SK-N-SH treated with all-trans-retinoic acid at 6 μM for 48 hours (cell line): ENCODE data around the gene MCFD2.

ENCODE experiments used
- ATAC-seq: fragments of 200-7000 bp; cut with Tn5 transposase; 3 replicates; pipeline ENCODE4 v1.9.1; 2020; ENCODE audit warnings: mild to moderate bottlenecking, moderate library complexity
- ARNTL ChIP-seq: fragments of 450-650 bp; formaldehyde crosslinking; IDR thresholded peaks from 2 replicates; pipeline ENCODE4 v1.5.0; 2020; ENCODE audit warnings: low read depth, mild to moderate bottlenecking, moderate library complexity, borderline replicate concordance
- BACH2 ChIP-seq: fragments of 250-450 bp; sonication (Bioruptor Pico); IDR thresholded peaks from 2 replicates; pipeline ENCODE4 v1.9.0; 2021; ENCODE audit warnings: mild to moderate bottlenecking, borderline replicate concordance
- CREB5 ChIP-seq: fragments of 250-450 bp; sonication (Bioruptor Pico); IDR thresholded peaks from 2 replicates; pipeline ENCODE4 v1.5.1; 2020; ENCODE audit warnings: low read depth, mild to moderate bottlenecking, moderate library complexity
- CSRNP3 ChIP-seq: fragments of 250-450 bp; sonication (Bioruptor Pico); IDR thresholded peaks from 2 replicates; pipeline ENCODE4 v1.5.1; 2021; ENCODE audit warnings: mild to moderate bottlenecking, moderate library complexity
- ESRRG ChIP-seq: fragments of 250-450 bp; sonication (Bioruptor Pico); IDR thresholded peaks from 2 replicates; pipeline ENCODE4 v1.6.1; 2021; ENCODE audit warnings: mild to moderate bottlenecking
- GLIS3 ChIP-seq: fragments of 250-450 bp; sonication (Bioruptor Pico); IDR thresholded peaks from 2 replicates; pipeline ENCODE4 v1.5.0; 2020; ENCODE audit warnings: mild to moderate bottlenecking, moderate library complexity
- OSR1 ChIP-seq: fragments of 250-450 bp; sonication (Bioruptor Pico); IDR thresholded peaks from 2 replicates; pipeline ENCODE4 v1.8.0; 2022; ENCODE audit warnings: moderate library complexity, mild to moderate bottlenecking, inconsistent platforms
- PATZ1 ChIP-seq: fragments of 250-450 bp; sonication (Bioruptor Pico); IDR thresholded peaks from 2 replicates; pipeline ENCODE4 v1.8.0; 2020; ENCODE audit warnings: mild to moderate bottlenecking, moderate library complexity, borderline replicate concordance
- POU6F1 ChIP-seq: fragments of 250-450 bp; sonication (Bioruptor Pico); IDR thresholded peaks from 2 replicates; pipeline ENCODE4 v1.8.0; 2021; ENCODE audit warnings: low read depth, mild to moderate bottlenecking, moderate library complexity, borderline replicate concordance
- PPARA ChIP-seq: fragments of 250-450 bp; sonication (Bioruptor Pico); IDR thresholded peaks from 2 replicates; pipeline ENCODE4 v1.5.0; 2020; ENCODE audit warnings: mild to moderate bottlenecking, borderline replicate concordance
- RARB ChIP-seq: fragments of 250-450 bp; sonication (Bioruptor Pico); IDR thresholded peaks from 2 replicates; pipeline ENCODE4 v1.8.0; 2021; ENCODE audit warnings: mild to moderate bottlenecking, moderate library complexity
- SNAI2 ChIP-seq: fragments of 250-450 bp; sonication (Bioruptor Pico); IDR thresholded peaks from 2 replicates; pipeline ENCODE4 v1.5.0; 2020; ENCODE audit warnings: mild to moderate bottlenecking, moderate library complexity
- TCF4 ChIP-seq: fragments of 250-450 bp; sonication (Bioruptor Pico); IDR thresholded peaks from 2 replicates; pipeline ENCODE4 v1.8.0; 2021; ENCODE audit warnings: mild to moderate bottlenecking, moderate library complexity, borderline replicate concordance
- TOX ChIP-seq: fragments of 250-450 bp; sonication (Bioruptor Pico); IDR thresholded peaks from 2 replicates; pipeline ENCODE4 v1.8.0; 2021; ENCODE audit warnings: mild to moderate bottlenecking, moderate library complexity, borderline replicate concordance
- TSHZ2 ChIP-seq: fragments of 250-450 bp; sonication (Bioruptor Pico); IDR thresholded peaks from 2 replicates; pipeline ENCODE4 v1.5.0; 2020; ENCODE audit warnings: mild to moderate bottlenecking, moderate library complexity
- ZC3H10 ChIP-seq: fragments of 250-450 bp; sonication (Bioruptor Pico); IDR thresholded peaks from 2 replicates; pipeline ENCODE4 v1.5.1; 2021; ENCODE audit warnings: mild to moderate bottlenecking, moderate library complexity
- ZFP3 ChIP-seq: fragments of 250-450 bp; sonication (Bioruptor Pico); IDR thresholded peaks from 2 replicates; pipeline ENCODE4 v1.5.0; 2020; ENCODE audit warnings: mild to moderate bottlenecking, moderate library complexity
- ZFP30 ChIP-seq: fragments of 450-650 bp; formaldehyde crosslinking; IDR thresholded peaks from 2 replicates; pipeline ENCODE4 v1.5.0; 2022; ENCODE audit warnings: mild to moderate bottlenecking, moderate library complexity
- ZNF565 ChIP-seq: fragments of 450-650 bp; formaldehyde crosslinking; conservative IDR thresholded peaks from 2 replicates; pipeline ENCODE4 v1.5.0; 2020; ENCODE audit warnings: low read depth, mild to moderate bottlenecking, moderate library complexity
- ZNF70 ChIP-seq: fragments of 450-650 bp; formaldehyde crosslinking; IDR thresholded peaks from 2 replicates; pipeline ENCODE4 v1.5.0; 2020; ENCODE audit warnings: mild to moderate bottlenecking, moderate library complexity
- ZNF8 ChIP-seq: fragments of 450-650 bp; formaldehyde crosslinking; IDR thresholded peaks from 2 replicates; pipeline ENCODE4 v1.5.0; 2020; ENCODE audit warnings: mild to moderate bottlenecking, moderate library complexity

MCFD2 gene

GRCh38 chr2:46939626-46940359, 24.2 kb upstream of the MCFD2 start (continued):
- TF ChIP-seq ZFP3 (CRISPR knock-in tag) (no peak), PPARA (CRISPR knock-in tag) (no peak)

GRCh38 chr2:46937471-46937901, 21.9 kb upstream of the MCFD2 start:
- TF ChIP-seq TCF4 (CRISPR knock-in tag) (no peak), ZNF565 (CRISPR knock-in tag) (no peak), GLIS3 (no peak), ZFP3 (CRISPR knock-in tag) (no peak), ARNTL (CRISPR knock-in tag) (no peak), TOX (CRISPR knock-in tag) (no peak), ZNF70 (CRISPR knock-in tag) (no peak)
- ATAC-seq: no peak

GRCh38 chr2:46936566-46936965, 21.0 kb upstream of the MCFD2 start:
- no peak for TF ChIP-seq BACH2 (CRISPR knock-in tag)
- TF ChIP-seq CSRNP3 (CRISPR knock-in tag): no peak
- TF ChIP-seq CREB5: no peak
- TF ChIP-seq ZC3H10 (CRISPR knock-in tag): no peak
- no peak for TF ChIP-seq GLIS3
- no peak for TF ChIP-seq PPARA (CRISPR knock-in tag)
- no peak for TF ChIP-seq SNAI2
- no peak for ATAC-seq

GRCh38 chr2:46935071-46935470, 19.5 kb upstream of the MCFD2 start:
- no peak for TF ChIP-seq RARB (CRISPR knock-in tag)
- no peak for ATAC-seq

GRCh38 chr2:46929612-46930011, 14.0 kb upstream of the MCFD2 start:
- no peak for ATAC-seq
- no peak for TF ChIP-seq SNAI2
- TF ChIP-seq CSRNP3 (CRISPR knock-in tag): no peak
- TF ChIP-seq ZFP30 (CRISPR knock-in tag): no peak
- TF ChIP-seq CREB5: no peak
- TF ChIP-seq ZNF70 (CRISPR knock-in tag): no peak
- TF ChIP-seq ZNF8 (CRISPR knock-in tag): no peak
- no peak for TF ChIP-seq OSR1 (CRISPR knock-in tag)
- TF ChIP-seq PPARA (CRISPR knock-in tag): no peak
- TF ChIP-seq ZNF565 (CRISPR knock-in tag): no peak
- TF ChIP-seq GLIS3: no peak
- TF ChIP-seq ESRRG: no peak
- TF ChIP-seq POU6F1: no peak
- TF ChIP-seq BACH2 (CRISPR knock-in tag): no peak
- no peak for TF ChIP-seq PATZ1
- TF ChIP-seq TSHZ2 (CRISPR knock-in tag): no peak
- TF ChIP-seq TCF4 (CRISPR knock-in tag): no peak
